ENCODE measurements around the gene AKR1C8.
"Not testable (repeated sequence)": the region's sequence is repeated elsewhere in the genome, so short reads cannot be mapped to it uniquely, and the experiment has no call there.

AKR1C8 gene

DNA sequence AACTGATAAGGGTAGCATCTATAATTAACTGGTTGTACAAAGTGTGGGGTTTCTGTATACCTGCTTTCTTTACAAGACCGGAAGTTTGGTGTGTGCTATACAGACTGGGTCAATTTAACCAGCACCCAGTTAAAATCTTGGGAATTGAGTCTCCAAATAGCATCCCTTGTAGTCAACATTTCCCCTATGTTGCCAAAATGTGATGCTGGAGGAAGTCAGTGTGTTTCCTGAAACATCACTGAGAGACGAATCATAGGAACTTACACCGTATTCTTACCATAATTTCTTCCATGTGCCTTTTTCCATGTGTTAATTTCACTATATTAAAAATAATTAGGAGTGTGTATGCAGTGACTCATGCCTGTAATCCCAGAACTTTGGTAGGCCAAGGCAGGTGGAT lies 13.4 kb upstream of the AKR1C8 start:
- Histone ChIP-seq H3K36me3 (ENCODE audit: control insufficient read depth, insufficient read depth, low read length) (no peaks in the 10 kb centered on the region), H3K4me3 (ENCODE audit: low read length) (no peak overlapping the region), H3K9me3 (ENCODE audit: control insufficient read depth, low read length) (no peaks in the 10 kb centered on the region), H3K4me1 (ENCODE audit: control insufficient read depth, insufficient read depth, low read length) (peaks cover 22% of the 10 kb centered on the region), H3K9ac (ENCODE audit: low read length) (no peak overlapping the region), H3K27me3 (ENCODE audit: control insufficient read depth, insufficient read depth, low read length) (no peaks in the 10 kb centered on the region)

DNA sequence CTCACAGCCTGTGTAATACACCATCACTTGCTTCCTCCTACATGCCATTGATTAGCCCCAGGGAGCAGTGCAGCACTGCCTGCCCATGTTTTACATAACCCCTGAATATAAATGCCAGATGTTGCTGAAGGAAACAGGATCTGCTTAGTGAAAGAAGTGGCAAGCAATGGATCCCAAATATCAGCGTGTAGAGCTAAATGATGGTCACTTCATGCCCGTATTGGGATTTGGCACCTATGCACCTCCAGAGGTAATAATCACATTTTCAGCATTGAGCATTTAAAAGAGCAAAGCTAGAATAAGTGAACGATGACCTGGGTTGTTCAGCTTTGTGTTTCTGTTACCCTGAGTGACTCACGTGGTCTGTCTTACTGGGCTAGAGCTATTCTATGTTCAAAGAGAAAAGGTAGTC lies 11.8 kb upstream of the AKR1C8 start, which contains the start of gene AKR1C4:
AKR1C4 (plus strand) TSS at position 136 of the 412 bp plus-strand sequence; CDS start at position 167, 31 bp downstream.
- Histone ChIP-seq H3K36me3 (ENCODE audit: control insufficient read depth, insufficient read depth, low read length) (no peaks in the 10 kb centered on the region), H3K4me1 (ENCODE audit: control insufficient read depth, insufficient read depth, low read length) (peaks cover 22% of the 10 kb centered on the region), H3K9me3 (ENCODE audit: control insufficient read depth, low read length) (no peaks in the 10 kb centered on the region), H3K4me3 (ENCODE audit: low read length) (no peak within 1 kb of the TSS), H3K27me3 (ENCODE audit: control insufficient read depth, insufficient read depth, low read length) (no peaks in the 10 kb centered on the region), H3K9ac (ENCODE audit: low read length) (no peak within 1 kb of the TSS)

DNA sequence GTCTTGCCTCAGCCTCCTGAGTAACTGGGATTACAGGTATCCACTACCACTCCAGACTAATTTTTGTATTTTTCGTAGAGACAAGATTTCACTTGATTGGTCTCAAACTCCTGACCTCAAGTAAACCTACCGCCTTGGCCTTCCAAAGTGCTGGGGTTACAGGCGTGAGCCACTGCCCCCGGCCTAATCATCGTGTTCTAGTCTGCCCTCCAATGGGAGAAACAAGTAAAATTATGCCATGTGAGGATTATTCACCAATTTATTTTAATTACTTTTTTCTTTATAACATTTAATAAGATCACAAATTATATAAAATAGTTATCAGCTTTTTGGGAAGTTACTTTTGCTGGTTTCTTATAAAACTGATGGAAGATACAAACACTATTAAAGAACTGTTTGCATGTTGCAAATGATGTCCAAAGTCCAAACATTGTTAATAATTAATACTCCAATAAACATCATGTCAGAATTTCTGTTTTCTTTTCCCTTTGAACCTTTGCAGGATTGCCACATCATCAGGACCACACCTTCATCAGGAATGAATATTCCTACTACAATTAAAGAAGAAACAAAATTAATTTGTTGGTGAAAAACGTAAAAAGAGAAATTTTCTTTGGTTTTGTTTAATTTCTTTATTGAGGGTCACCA lies 10.9 kb upstream of the AKR1C8 start:
- Histone ChIP-seq H3K27me3 (ENCODE audit: control insufficient read depth, insufficient read depth, low read length) (no peaks in the 10 kb centered on the region), H3K4me3 (ENCODE audit: low read length) (no peak overlapping the region), H3K36me3 (ENCODE audit: control insufficient read depth, insufficient read depth, low read length) (no peaks in the 10 kb centered on the region), H3K9ac (ENCODE audit: low read length) (no peak overlapping the region), H3K4me1 (ENCODE audit: control insufficient read depth, insufficient read depth, low read length) (peaks cover 22% of the 10 kb centered on the region), H3K9me3 (ENCODE audit: control insufficient read depth, low read length) (no peaks in the 10 kb centered on the region)

DNA sequence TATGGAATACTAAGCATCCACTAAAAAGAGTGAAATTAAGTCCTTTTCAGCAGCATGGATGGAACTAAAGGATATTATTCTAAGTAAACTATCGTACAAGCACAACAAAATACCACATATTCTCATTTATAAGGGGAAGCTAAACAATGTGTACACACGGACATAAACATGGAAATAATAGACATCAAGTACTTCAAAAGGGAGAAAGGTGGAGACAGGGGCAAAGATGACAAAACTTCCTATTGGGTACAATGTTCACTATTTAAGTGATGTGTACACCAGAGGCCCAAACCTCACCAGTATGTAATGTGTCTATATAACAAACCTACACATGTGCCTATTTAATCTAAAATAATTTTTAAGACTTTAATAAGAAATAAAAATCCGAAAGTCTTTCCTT lies 9.5 kb upstream of the AKR1C8 start:
- Histone ChIP-seq H3K9ac (ENCODE audit: low read length) (no peak overlapping the region), H3K9me3 (ENCODE audit: control insufficient read depth, low read length) (no peaks in the 10 kb centered on the region), H3K36me3 (ENCODE audit: control insufficient read depth, insufficient read depth, low read length) (no peaks in the 10 kb centered on the region), H3K4me1 (ENCODE audit: control insufficient read depth, insufficient read depth, low read length) (peaks cover 22% of the 10 kb centered on the region), H3K4me3 (ENCODE audit: low read length) (no peak overlapping the region), H3K27me3 (ENCODE audit: control insufficient read depth, insufficient read depth, low read length) (no peaks in the 10 kb centered on the region)

DNA sequence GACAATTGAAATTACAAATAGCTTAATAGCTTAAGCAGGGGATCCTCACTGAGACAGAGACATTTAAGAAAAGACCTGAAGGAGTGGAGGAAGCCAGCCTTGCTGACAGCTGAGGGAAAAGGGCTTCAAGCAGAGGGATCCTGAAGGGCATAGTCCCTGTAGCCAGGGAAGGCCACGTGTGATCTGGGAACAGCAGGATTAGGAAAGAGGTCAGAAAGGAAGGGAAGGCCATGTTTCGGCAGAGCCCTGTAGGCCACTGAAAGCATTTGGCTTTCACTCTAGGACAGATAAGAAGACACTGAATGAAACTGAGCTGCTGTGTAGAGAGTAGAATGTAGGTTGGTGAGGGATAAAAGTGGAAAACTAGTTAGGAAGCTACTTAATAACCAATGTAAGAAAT lies 3.4 kb upstream of the AKR1C8 start:
- Histone ChIP-seq H3K9me3 (ENCODE audit: control insufficient read depth, low read length) (no peaks in the 10 kb centered on the region), H3K36me3 (ENCODE audit: control insufficient read depth, insufficient read depth, low read length) (no peaks in the 10 kb centered on the region), H3K4me3 (ENCODE audit: low read length) (no peak overlapping the region), H3K4me1 (ENCODE audit: control insufficient read depth, insufficient read depth, low read length) (no peaks in the 10 kb centered on the region), H3K27me3 (ENCODE audit: control insufficient read depth, insufficient read depth, low read length) (no peaks in the 10 kb centered on the region), H3K9ac (ENCODE audit: low read length) (no peak overlapping the region)

DNA sequence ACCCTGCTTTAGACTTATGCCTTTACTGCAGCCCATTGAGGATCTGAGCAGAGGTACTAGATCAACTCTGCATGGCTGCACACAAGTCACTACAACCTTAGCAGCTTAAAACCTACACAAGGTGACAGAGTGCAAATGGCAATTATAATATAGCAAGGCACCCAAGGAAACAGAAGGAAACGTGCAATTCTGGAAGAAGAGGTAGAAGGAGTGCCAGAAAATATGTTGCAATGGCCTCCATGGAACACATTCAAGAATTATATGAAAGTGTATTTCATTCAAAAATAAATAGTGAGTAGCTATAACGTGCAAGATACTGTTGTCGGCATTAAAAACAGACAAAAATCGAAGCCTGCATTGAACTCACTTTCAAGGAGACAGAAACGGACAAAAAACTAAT lies 2.9 kb upstream of the AKR1C8 start:
- no peaks in the 10 kb centered on the region for H3K9me3 ChIP-seq (ENCODE audit: control insufficient read depth, low read length)
- H3K4me3 ChIP-seq (ENCODE audit: low read length), result no peak overlapping the region

DNA sequence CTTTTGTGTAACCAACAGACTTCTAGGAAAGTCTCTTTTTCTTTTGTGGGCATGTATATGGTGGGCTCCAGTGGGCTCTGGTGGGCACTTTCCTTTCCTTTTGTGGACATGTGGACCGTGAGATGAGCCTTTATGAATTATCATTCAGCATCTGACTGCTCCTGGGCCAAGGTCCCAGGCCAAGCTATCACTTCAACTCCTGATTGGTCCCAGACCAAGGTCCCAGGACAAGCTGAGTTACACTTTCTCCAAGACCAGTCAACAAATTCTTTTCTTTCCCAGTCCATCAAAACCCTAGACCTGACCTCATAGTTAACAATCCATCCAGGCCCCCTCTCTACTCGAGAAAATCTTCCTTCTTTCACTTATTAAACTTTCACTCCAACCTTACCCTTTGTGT lies 1.0 kb downstream of the AKR1C8 start:
- H3K4me3 ChIP-seq (ENCODE audit: low read length), result no peak overlapping the region
- no peaks in the 10 kb centered on the region for H3K9me3 ChIP-seq (ENCODE audit: control insufficient read depth, low read length)
- H3K9ac ChIP-seq (ENCODE audit: low read length), result no peak overlapping the region
- H3K27me3 ChIP-seq (ENCODE audit: control insufficient read depth, insufficient read depth, low read length), result no peaks in the 10 kb centered on the region
- no peaks in the 10 kb centered on the region for H3K36me3 ChIP-seq (ENCODE audit: control insufficient read depth, insufficient read depth, low read length)
- H3K4me1 ChIP-seq (ENCODE audit: control insufficient read depth, insufficient read depth, low read length), result no peaks in the 10 kb centered on the region

More for the DNA sequence above, 2.9 kb upstream of the AKR1C8 start:
- Histone ChIP-seq H3K4me1 (ENCODE audit: control insufficient read depth, insufficient read depth, low read length) (no peaks in the 10 kb centered on the region), H3K36me3 (ENCODE audit: control insufficient read depth, insufficient read depth, low read length) (no peaks in the 10 kb centered on the region), H3K9ac (ENCODE audit: low read length) (no peak overlapping the region), H3K27me3 (ENCODE audit: control insufficient read depth, insufficient read depth, low read length) (no peaks in the 10 kb centered on the region)

DNA sequence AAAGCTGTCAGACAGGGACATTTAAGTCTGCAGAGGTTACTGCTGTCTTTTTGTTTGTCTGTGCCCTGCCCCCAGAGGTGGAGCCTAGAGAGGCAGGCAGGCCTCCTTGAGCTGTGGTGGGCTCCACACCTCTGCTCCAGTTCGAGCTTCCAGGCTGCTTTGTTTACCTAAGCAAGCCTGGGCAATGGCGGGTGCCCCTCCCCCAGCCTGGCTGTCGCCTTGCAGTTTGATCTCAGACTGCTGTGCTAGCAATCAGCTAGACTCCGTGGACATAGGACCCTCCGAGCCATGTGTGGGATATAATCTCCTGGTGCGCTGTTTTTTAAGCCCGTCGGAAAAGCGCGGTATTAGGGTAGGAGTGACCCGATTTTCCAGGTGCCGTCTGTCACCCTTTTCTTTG lies 4.4 kb downstream of the AKR1C8 start:
- not testable (repeated sequence) for H3K27me3 ChIP-seq (ENCODE audit: control insufficient read depth, insufficient read depth, low read length); H3K9me3 ChIP-seq (ENCODE audit: control insufficient read depth, low read length); H3K4me3 ChIP-seq (ENCODE audit: low read length); H3K9ac ChIP-seq (ENCODE audit: low read length); H3K4me1 ChIP-seq (ENCODE audit: control insufficient read depth, insufficient read depth, low read length); H3K36me3 ChIP-seq (ENCODE audit: control insufficient read depth, insufficient read depth, low read length)

DNA sequence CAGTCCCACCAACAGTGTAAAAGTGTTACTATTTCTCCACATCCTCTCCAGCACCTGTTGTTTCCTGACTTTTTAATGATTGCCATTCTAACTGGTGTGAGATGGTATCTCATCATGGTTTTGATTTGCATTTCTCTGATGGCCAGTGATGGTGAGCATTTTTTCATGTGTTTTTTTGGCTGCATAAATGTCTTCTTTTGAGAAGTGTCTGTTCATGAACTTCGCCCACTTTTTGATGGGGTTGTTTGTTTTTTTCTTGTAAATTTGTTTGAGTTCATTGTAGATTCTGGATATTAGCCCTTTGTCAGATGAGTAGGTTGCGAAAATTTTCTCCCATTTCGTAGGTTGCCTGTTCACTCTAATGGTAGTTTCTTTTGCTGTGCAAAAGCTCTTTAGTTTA lies 9.4 kb downstream of the AKR1C8 start:
- not testable (repeated sequence) for H3K4me1 ChIP-seq (ENCODE audit: control insufficient read depth, insufficient read depth, low read length); H3K9me3 ChIP-seq (ENCODE audit: control insufficient read depth, low read length); H3K9ac ChIP-seq (ENCODE audit: low read length)

DNA sequence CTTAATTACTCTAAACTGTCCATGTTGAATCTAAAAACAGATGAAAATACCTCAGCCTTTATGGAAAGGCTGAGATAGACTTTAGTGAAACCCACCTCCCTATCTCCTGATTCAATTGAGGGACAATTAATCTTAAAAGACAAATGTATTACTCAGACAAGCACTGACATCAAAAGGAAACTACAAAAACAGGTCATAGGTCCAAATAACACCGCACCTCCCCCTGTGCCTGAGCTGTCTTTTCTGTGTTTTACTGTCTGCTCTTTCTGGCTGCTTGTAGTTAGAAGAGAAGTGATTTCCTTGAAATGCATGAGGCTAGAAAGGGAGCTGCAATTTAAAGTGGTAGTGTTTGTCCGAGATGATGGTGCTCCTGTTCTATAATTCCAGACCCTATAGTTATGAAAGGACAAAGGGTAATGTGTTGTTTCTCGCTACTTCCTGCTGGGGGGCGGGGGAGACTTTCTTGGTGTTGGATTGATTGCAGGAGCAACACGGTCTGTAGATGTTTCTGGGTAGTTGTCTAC lies 16.0 kb downstream of the AKR1C8 start:
- peaks cover 6% of the 10 kb centered on the region for H3K9me3 ChIP-seq (ENCODE audit: control insufficient read depth, low read length)

More for the DNA sequence above, 9.4 kb downstream of the AKR1C8 start:
- H3K36me3 ChIP-seq (ENCODE audit: control insufficient read depth, insufficient read depth, low read length); H3K4me3 ChIP-seq (ENCODE audit: low read length); H3K27me3 ChIP-seq (ENCODE audit: control insufficient read depth, insufficient read depth, low read length): not testable (repeated sequence)

DNA sequence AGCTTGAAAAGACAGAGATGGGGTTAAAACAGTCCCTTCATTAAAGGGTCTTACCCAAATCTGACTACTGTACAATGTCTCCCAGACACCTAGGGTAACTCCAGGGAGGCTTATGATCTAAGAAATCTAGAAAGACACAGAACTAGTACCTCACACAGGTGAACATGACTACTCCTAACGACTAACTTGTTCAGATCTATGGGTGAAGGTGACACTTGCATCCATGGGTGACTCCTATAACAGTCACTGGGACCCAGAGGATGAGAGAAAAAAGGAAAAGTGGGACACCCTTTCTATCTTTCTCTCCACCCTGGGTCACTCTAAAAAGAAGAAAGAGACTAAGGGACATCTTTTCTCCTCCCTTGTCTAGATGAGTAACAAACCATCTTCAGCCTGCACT lies 19.2 kb downstream of the AKR1C8 start:
- no peaks in the 10 kb centered on the region for H3K27me3 ChIP-seq (ENCODE audit: control insufficient read depth, insufficient read depth, low read length)
- H3K4me3 ChIP-seq (ENCODE audit: low read length), result no peak overlapping the region
- peaks cover 6% of the 10 kb centered on the region for H3K9me3 ChIP-seq (ENCODE audit: control insufficient read depth, low read length)
- H3K36me3 ChIP-seq (ENCODE audit: control insufficient read depth, insufficient read depth, low read length), result no peaks in the 10 kb centered on the region
- H3K9ac ChIP-seq (ENCODE audit: low read length), result no peak overlapping the region
- no peaks in the 10 kb centered on the region for H3K4me1 ChIP-seq (ENCODE audit: control insufficient read depth, insufficient read depth, low read length)

More for the DNA sequence above, 16.0 kb downstream of the AKR1C8 start:
- no peaks in the 10 kb centered on the region for H3K27me3 ChIP-seq (ENCODE audit: control insufficient read depth, insufficient read depth, low read length)
- no peaks in the 10 kb centered on the region for H3K36me3 ChIP-seq (ENCODE audit: control insufficient read depth, insufficient read depth, low read length)
- H3K4me3 ChIP-seq (ENCODE audit: low read length), result no peak overlapping the region
- no peak overlapping the region for H3K9ac ChIP-seq (ENCODE audit: low read length)
- H3K4me1 ChIP-seq (ENCODE audit: control insufficient read depth, insufficient read depth, low read length), result no peaks in the 10 kb centered on the region

DNA sequence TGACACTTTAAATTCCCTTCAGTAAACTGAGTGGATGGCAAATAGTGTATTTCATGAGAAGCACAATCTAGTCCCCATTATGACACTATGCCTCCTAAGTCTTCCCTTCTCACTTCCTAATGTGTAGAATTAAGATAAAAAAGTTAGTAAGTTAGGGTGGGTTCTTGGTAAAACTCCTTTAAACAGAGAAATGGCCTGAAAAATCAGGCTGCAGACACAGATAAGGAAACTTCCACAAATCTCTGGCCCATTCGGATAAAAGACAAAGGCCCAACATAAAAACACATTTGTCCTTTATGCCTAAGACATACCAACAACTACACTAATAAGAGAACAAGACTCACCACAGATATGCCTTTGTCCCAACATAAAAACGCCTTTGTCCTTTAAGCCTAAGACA lies 21.5 kb downstream of the AKR1C8 start:
- H3K27me3 ChIP-seq (ENCODE audit: control insufficient read depth, insufficient read depth, low read length), result no peaks in the 10 kb centered on the region
- no peaks in the 10 kb centered on the region for H3K36me3 ChIP-seq (ENCODE audit: control insufficient read depth, insufficient read depth, low read length)
- peaks cover 6% of the 10 kb centered on the region for H3K9me3 ChIP-seq (ENCODE audit: control insufficient read depth, low read length)
- H3K4me3 ChIP-seq (ENCODE audit: low read length), result no peak overlapping the region
- H3K4me1 ChIP-seq (ENCODE audit: control insufficient read depth, insufficient read depth, low read length), result no peaks in the 10 kb centered on the region
- H3K9ac ChIP-seq (ENCODE audit: low read length), result no peak overlapping the region

DNA sequence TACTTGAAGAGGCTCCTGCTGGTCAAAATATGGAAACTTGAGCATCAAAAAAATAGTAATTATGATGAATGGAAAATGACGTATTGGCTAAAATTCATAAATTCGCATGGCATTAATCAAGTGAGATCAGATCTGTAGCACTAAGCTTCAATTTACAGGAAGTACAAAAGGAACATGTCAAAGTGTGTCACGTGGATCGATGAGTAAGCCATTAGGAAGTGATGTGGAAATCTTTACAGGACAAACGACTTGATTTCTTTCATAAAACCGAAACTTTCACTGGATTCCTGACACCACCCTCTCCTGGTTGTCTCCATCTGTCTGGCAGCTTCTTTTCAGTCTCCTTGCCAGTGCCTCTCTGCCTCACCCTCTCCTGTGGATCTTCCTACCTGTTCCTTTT lies 25.8 kb downstream of the AKR1C8 start:
- Histone ChIP-seq H3K4me3 (ENCODE audit: low read length) (no peak overlapping the region), H3K27me3 (ENCODE audit: control insufficient read depth, insufficient read depth, low read length) (no peaks in the 10 kb centered on the region), H3K9ac (ENCODE audit: low read length) (no peak overlapping the region), H3K36me3 (ENCODE audit: control insufficient read depth, insufficient read depth, low read length) (no peaks in the 10 kb centered on the region), H3K4me1 (ENCODE audit: control insufficient read depth, insufficient read depth, low read length) (no peaks in the 10 kb centered on the region), H3K9me3 (ENCODE audit: control insufficient read depth, low read length) (no peaks in the 10 kb centered on the region)

Data from mucosa of stomach (tissue), 1 donor.